GM23338 (cell line): Measurements from ENCODE around the gene SYNDIG1. TPM values are rescaled to one million over a fixed set of nuclear protein-coding genes. Genes with fewer than 3 reads are reported as not detected.

Experiments used
- ATAC-seq: fragments of 200-7000 bp; cut with Tn5 transposase; 3 replicates; pipeline ENCODE4 v1.9.1; 2020
- DNase-seq: peaks from one replicate; pipeline ENCODE4 v3.0.0-alpha.2; 2015; ENCODE audit warnings: low spot score
- H2AFZ ChIP-seq: fragments of 200-600 bp; sonication (generic); 2 replicates; pipeline ENCODE4 v1.8.0; 2016; ENCODE audit warnings: antibody characterized with exemption, mild to moderate bottlenecking, moderate library complexity
- H3F3A ChIP-seq: fragments of 200-600 bp; sonication (generic); replicated peaks from 2 replicates; pipeline ENCODE4 v1.8.0; 2017; ENCODE audit warnings: antibody characterized with exemption, mixed run types, low read depth
- H3K27ac ChIP-seq: fragments of 200-600 bp; sonication (generic); 2 replicates; pipeline ENCODE4 v1.6.1; 2016; ENCODE audit warnings: low read depth
- H3K27me3 ChIP-seq: fragments of 200-600 bp; sonication (generic); 2 replicates; pipeline ENCODE4 v1.8.0; 2016; ENCODE audit warnings: mild to moderate bottlenecking, mixed run types, moderate library complexity; ENCODE audit not compliant: insufficient read depth
- H3K36me3 ChIP-seq: fragments of 200-600 bp; sonication (generic); 2 replicates; pipeline ENCODE4 v1.8.0; 2016; ENCODE audit warnings: mild to moderate bottlenecking; ENCODE audit not compliant: insufficient read depth
- H3K4me1 ChIP-seq: fragments of 200-600 bp; sonication (generic); 2 replicates; pipeline ENCODE4 v1.8.0; 2016; ENCODE audit warnings: mild to moderate bottlenecking, moderate library complexity; ENCODE audit not compliant: insufficient read depth
- H3K4me2 ChIP-seq: fragments of 200-600 bp; sonication (generic); 2 replicates; pipeline ENCODE4 v1.7.1; 2017; ENCODE audit warnings: mixed run types
- H3K4me3 ChIP-seq: fragments of 200-600 bp; sonication (generic); 2 replicates; pipeline ENCODE4 v1.6.1; 2016; ENCODE audit warnings: mixed run types
- H3K79me2 ChIP-seq: fragments of 200-600 bp; sonication (generic); replicated peaks from 2 replicates; pipeline ENCODE4 v1.8.0; 2017; ENCODE audit warnings: mild to moderate bottlenecking; ENCODE audit not compliant: insufficient read depth
- H3K9me2 ChIP-seq: fragments of 200-600 bp; sonication (generic); 2 replicates; pipeline ENCODE4 v1.8.0; 2017; ENCODE audit not compliant: insufficient read depth
- H4K20me1 ChIP-seq: fragments of 200-600 bp; sonication (generic); replicated peaks from 2 replicates; pipeline ENCODE4 v1.8.0; 2017; ENCODE audit warnings: mild to moderate bottlenecking; ENCODE audit not compliant: insufficient read depth
- H3K27ac Mint-ChIP-seq: 2 replicates; pipeline ENCODE4 v1.8.0; 2020; ENCODE audit warnings: inconsistent platforms, mild to moderate bottlenecking, moderate library complexity, mixed read lengths
- H3K27me3 Mint-ChIP-seq: 3 replicates; pipeline ENCODE4 v1.8.0; 2022; ENCODE audit warnings: low read depth, mild to moderate bottlenecking, moderate library complexity, mixed read lengths, inconsistent platforms; ENCODE audit not compliant: insufficient read depth, poor library complexity
- H3K36me3 Mint-ChIP-seq: 3 replicates; pipeline ENCODE4 v1.8.0; 2021; ENCODE audit warnings: low read depth, mild to moderate bottlenecking, inconsistent platforms, moderate library complexity, mixed read lengths
- H3K4me1 Mint-ChIP-seq: 3 replicates; pipeline ENCODE4 v1.8.0; 2020; ENCODE audit warnings: mild to moderate bottlenecking, inconsistent platforms, mixed read lengths
- H3K4me3 Mint-ChIP-seq: 3 replicates; pipeline ENCODE4 v1.8.0; 2021; ENCODE audit warnings: moderate library complexity, mild to moderate bottlenecking, inconsistent platforms, mixed read lengths
- H3K9me3 Mint-ChIP-seq: 3 replicates; pipeline ENCODE4 v1.8.0; 2020; ENCODE audit warnings: moderate library complexity, mild to moderate bottlenecking, inconsistent platforms, mixed read lengths
- CREB1 ChIP-seq: fragments of 250-450 bp; sonication (Bioruptor Pico); IDR thresholded peaks from 2 replicates; pipeline ENCODE4 v1.5.0; 2020; ENCODE audit warnings: low read depth, mild to moderate bottlenecking, moderate library complexity
- ETS1 ChIP-seq: IDR thresholded peaks from 2 replicates; pipeline ENCODE4 v1.6.1; 2016; ENCODE audit warnings: antibody characterized with exemption
- EZH2 ChIP-seq: fragments of 200-600 bp; sonication (generic); IDR thresholded peaks from one replicate; pipeline ENCODE4 v1.8.0; 2017; ENCODE audit warnings: antibody characterized with exemption, mild to moderate bottlenecking, low read depth; ENCODE audit not compliant: unreplicated experiment
- EZH2phosphoT487 ChIP-seq: fragments of 200-600 bp; sonication (generic); IDR thresholded peaks from one replicate; pipeline ENCODE4 v1.8.1; 2018; ENCODE audit warnings: antibody characterized with exemption; ENCODE audit not compliant: unreplicated experiment
- JUNB ChIP-seq: IDR thresholded peaks from one replicate; pipeline ENCODE4 v1.6.1; 2016; ENCODE audit warnings: antibody characterized with exemption; ENCODE audit not compliant: unreplicated experiment
- NANOG ChIP-seq: IDR thresholded peaks from 2 replicates; pipeline ENCODE4 v1.6.1; 2016; ENCODE audit warnings: antibody characterized with exemption, borderline replicate concordance
- POLR2AphosphoS5 ChIP-seq: IDR thresholded peaks from 2 replicates; pipeline ENCODE4 v1.6.1; 2016; ENCODE audit warnings: antibody characterized with exemption, low read depth
- STAT1 ChIP-seq: IDR thresholded peaks from one replicate; pipeline ENCODE4 v1.6.1; 2016; ENCODE audit warnings: antibody characterized with exemption; ENCODE audit not compliant: unreplicated experiment
- ZNF114 ChIP-seq: fragments of 250-450 bp; sonication (Bioruptor Pico); IDR thresholded peaks from 2 replicates; pipeline ENCODE4 v1.5.0; 2020; ENCODE audit warnings: mild to moderate bottlenecking, moderate library complexity
- ZNF331 ChIP-seq: fragments of 250-450 bp; sonication (Bioruptor Pico); IDR thresholded peaks from 2 replicates; pipeline ENCODE4 v1.5.0; 2020; ENCODE audit warnings: low read depth, mild to moderate bottlenecking, moderate library complexity
- polyA plus RNA-seq: library from polyadenylated mRNA; unstranded; fragments of >200 nt; fragmentation: Nextera tagmentation; extraction: Ambion mirVana; gene quantifications from 2 replicates; pipeline ENCODE4 v1.2.1, GENCODE V29; 2016
- total RNA-seq: library from RNA; depleted of rRNA; stranded (reverse); fragments of >200 nt; shearing (Covaris generic); gene quantifications from 2 replicates; pipeline ENCODE4 v1.2.3, GENCODE V29; 2014
- TF ChIP-seq, protein P1 (sequence below): IDR thresholded peaks from one replicate; pipeline ENCODE4 v1.6.1; 2018; ENCODE audit warnings: antibody characterized with exemption; ENCODE audit not compliant: unreplicated experiment
- TF ChIP-seq, protein P2 (sequence below), 2 experiments: fragments of 200-600 bp in 1 of 2; sonication (generic) in 1 of 2; conservative IDR thresholded peaks; 2 replicates each; pipeline versions ENCODE4 v1.5.1 to v1.6.1; 2016 to 2017; ENCODE audit warnings: antibody characterized with exemption in 2 of 2, low read depth in 2 of 2, mild to moderate bottlenecking in 2 of 2, moderate library complexity in 1 of 2
- TF ChIP-seq, protein P3 (sequence below): fragments of 250-450 bp; sonication (Bioruptor Pico); IDR thresholded peaks from 2 replicates; pipeline ENCODE4 v1.5.0; 2020; ENCODE audit warnings: mild to moderate bottlenecking, moderate library complexity

The SYNDIG1 gene
- total and polyA plus RNA-seq, 2 experiments from 2014 or later, result 2.8 to 4.8 TPM

DNA sequence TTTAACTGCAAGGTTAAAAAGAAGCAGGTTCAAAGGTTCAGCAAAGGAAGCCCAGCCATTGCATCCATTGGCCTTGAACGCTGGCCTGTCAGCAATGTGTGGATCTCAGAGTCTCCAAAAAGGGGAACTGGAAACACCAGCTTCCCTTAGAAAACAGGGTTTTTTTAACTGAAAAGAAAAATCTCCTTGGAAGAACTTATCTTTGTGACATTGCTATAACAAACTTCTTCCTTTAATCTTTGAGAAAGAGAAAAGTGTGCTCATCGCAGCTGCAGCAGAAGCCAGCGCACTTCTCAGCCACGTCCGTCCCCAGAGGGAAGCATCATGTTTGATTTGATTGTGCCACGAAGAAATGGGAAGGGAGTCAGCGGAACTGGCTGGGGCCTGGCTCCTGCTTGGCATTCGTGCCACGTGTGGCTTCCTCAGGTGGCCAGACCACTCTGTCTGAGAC, 215.0 kb downstream of the SYNDIG1 start:
- no peaks in the 10 kb centered on the region for H3K27me3 ChIP-seq
- TF ChIP-seq EZH2phosphoT487 (no peak), NANOG (no peak), ETS1 (no peak), STAT1 (no peak), ZNF331 (CRISPR knock-in tag) (no peak), JUNB (no peak), ZNF114 (CRISPR knock-in tag) (no peak), EZH2 (no peak), CREB1 (CRISPR knock-in tag) (no peak), POLR2AphosphoS5 (no peak)
- TF ChIP-seq, protein P1, sequence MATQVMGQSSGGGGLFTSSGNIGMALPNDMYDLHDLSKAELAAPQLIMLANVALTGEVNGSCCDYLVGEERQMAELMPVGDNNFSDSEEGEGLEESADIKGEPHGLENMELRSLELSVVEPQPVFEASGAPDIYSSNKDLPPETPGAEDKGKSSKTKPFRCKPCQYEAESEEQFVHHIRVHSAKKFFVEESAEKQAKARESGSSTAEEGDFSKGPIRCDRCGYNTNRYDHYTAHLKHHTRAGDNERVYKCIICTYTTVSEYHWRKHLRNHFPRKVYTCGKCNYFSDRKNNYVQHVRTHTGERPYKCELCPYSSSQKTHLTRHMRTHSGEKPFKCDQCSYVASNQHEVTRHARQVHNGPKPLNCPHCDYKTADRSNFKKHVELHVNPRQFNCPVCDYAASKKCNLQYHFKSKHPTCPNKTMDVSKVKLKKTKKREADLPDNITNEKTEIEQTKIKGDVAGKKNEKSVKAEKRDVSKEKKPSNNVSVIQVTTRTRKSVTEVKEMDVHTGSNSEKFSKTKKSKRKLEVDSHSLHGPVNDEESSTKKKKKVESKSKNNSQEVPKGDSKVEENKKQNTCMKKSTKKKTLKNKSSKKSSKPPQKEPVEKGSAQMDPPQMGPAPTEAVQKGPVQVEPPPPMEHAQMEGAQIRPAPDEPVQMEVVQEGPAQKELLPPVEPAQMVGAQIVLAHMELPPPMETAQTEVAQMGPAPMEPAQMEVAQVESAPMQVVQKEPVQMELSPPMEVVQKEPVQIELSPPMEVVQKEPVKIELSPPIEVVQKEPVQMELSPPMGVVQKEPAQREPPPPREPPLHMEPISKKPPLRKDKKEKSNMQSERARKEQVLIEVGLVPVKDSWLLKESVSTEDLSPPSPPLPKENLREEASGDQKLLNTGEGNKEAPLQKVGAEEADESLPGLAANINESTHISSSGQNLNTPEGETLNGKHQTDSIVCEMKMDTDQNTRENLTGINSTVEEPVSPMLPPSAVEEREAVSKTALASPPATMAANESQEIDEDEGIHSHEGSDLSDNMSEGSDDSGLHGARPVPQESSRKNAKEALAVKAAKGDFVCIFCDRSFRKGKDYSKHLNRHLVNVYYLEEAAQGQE, result no peak
- TF ChIP-seq, protein P2, sequence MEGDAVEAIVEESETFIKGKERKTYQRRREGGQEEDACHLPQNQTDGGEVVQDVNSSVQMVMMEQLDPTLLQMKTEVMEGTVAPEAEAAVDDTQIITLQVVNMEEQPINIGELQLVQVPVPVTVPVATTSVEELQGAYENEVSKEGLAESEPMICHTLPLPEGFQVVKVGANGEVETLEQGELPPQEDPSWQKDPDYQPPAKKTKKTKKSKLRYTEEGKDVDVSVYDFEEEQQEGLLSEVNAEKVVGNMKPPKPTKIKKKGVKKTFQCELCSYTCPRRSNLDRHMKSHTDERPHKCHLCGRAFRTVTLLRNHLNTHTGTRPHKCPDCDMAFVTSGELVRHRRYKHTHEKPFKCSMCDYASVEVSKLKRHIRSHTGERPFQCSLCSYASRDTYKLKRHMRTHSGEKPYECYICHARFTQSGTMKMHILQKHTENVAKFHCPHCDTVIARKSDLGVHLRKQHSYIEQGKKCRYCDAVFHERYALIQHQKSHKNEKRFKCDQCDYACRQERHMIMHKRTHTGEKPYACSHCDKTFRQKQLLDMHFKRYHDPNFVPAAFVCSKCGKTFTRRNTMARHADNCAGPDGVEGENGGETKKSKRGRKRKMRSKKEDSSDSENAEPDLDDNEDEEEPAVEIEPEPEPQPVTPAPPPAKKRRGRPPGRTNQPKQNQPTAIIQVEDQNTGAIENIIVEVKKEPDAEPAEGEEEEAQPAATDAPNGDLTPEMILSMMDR (conservative IDR thresholded peaks at IDR 0.05; ENCODE audit: low read depth in 2 of 2), result no peak
- TF ChIP-seq, protein P3, sequence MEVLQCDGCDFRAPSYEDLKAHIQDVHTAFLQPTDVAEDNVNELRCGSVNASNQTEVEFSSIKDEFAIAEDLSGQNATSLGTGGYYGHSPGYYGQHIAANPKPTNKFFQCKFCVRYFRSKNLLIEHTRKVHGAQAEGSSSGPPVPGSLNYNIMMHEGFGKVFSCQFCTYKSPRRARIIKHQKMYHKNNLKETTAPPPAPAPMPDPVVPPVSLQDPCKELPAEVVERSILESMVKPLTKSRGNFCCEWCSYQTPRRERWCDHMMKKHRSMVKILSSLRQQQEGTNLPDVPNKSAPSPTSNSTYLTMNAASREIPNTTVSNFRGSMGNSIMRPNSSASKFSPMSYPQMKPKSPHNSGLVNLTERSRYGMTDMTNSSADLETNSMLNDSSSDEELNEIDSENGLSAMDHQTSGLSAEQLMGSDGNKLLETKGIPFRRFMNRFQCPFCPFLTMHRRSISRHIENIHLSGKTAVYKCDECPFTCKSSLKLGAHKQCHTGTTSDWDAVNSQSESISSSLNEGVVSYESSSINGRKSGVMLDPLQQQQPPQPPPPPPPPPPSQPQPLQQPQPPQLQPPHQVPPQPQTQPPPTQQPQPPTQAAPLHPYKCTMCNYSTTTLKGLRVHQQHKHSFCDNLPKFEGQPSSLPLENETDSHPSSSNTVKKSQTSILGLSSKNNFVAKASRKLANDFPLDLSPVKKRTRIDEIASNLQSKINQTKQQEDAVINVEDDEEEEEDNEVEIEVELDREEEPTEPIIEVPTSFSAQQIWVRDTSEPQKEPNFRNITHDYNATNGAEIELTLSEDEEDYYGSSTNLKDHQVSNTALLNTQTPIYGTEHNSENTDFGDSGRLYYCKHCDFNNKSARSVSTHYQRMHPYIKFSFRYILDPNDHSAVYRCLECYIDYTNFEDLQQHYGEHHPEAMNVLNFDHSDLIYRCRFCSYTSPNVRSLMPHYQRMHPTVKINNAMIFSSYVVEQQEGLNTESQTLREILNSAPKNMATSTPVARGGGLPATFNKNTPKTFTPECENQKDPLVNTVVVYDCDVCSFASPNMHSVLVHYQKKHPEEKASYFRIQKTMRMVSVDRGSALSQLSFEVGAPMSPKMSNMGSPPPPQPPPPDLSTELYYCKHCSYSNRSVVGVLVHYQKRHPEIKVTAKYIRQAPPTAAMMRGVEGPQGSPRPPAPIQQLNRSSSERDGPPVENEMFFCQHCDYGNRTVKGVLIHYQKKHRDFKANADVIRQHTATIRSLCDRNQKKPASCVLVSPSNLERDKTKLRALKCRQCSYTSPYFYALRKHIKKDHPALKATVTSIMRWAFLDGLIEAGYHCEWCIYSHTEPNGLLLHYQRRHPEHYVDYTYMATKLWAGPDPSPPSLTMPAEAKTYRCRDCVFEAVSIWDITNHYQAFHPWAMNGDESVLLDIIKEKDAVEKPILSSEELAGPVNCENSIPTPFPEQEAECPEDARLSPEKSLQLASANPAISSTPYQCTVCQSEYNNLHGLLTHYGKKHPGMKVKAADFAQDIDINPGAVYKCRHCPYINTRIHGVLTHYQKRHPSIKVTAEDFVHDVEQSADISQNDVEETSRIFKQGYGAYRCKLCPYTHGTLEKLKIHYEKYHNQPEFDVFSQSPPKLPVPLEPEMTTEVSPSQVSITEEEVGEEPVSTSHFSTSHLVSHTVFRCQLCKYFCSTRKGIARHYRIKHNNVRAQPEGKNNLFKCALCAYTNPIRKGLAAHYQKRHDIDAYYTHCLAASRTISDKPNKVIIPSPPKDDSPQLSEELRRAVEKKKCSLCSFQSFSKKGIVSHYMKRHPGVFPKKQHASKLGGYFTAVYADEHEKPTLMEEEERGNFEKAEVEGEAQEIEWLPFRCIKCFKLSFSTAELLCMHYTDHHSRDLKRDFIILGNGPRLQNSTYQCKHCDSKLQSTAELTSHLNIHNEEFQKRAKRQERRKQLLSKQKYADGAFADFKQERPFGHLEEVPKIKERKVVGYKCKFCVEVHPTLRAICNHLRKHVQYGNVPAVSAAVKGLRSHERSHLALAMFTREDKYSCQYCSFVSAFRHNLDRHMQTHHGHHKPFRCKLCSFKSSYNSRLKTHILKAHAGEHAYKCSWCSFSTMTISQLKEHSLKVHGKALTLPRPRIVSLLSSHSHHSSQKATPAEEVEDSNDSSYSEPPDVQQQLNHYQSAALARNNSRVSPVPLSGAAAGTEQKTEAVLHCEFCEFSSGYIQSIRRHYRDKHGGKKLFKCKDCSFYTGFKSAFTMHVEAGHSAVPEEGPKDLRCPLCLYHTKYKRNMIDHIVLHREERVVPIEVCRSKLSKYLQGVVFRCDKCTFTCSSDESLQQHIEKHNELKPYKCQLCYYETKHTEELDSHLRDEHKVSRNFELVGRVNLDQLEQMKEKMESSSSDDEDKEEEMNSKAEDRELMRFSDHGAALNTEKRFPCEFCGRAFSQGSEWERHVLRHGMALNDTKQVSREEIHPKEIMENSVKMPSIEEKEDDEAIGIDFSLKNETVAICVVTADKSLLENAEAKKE (CRISPR knock-in tag), result no peak
- no peak overlapping the region for H2AFZ ChIP-seq
- no peaks in the 10 kb centered on the region for H3F3A ChIP-seq
- peaks cover 3% of the 10 kb centered on the region for H3K27me3 Mint-ChIP-seq
- H3K27ac Mint-ChIP-seq, result no peak overlapping the region
- no peak overlapping the region for H3K27ac ChIP-seq
- H3K36me3 ChIP-seq, result no peaks in the 10 kb centered on the region
- no peak overlapping the region for H3K4me2 ChIP-seq
- DNase-seq, result no peak
- no peak for ATAC-seq
- H3K4me3 ChIP-seq, result no peak overlapping the region
- H3K9me3 Mint-ChIP-seq, result peaks cover 14% of the 10 kb centered on the region; the same call in 2 of the 3 replicates
- H3K9me2 ChIP-seq, result 0 out of 2 replicates have a peak, but pooled peaks cover 4% of the 10 kb centered on the region
- H3K79me2 ChIP-seq, result no peaks in the 10 kb centered on the region
- H3K4me1 ChIP-seq, result no peaks in the 10 kb centered on the region
- no peak overlapping the region for H3K4me3 Mint-ChIP-seq
- H3K4me1 Mint-ChIP-seq, result no peaks in the 10 kb centered on the region; the same call in 2 of the 3 replicates
- no peaks in the 10 kb centered on the region; the same call in 2 of the 3 replicates for H3K36me3 Mint-ChIP-seq
- no peaks in the 10 kb centered on the region for H4K20me1 ChIP-seq
